Colonic mucosa (tissue), 4 donors: ENCODE data around the gene OR6N2. TPM values are rescaled to one million over a fixed set of nuclear protein-coding genes. Genes with fewer than 3 reads are reported as not detected.

Source experiments
- DNase-seq: peaks from one replicate; pipeline ENCODE4 v3.0.0-alpha.2; 2020
- H3K27ac ChIP-seq: fragments of 200-600 bp; one replicate; pipeline ENCODE4 v1.8.0; 2021
- H3K27me3 ChIP-seq: fragments of 200-600 bp; one replicate; pipeline ENCODE4 v1.8.0; 2021
- H3K36me3 ChIP-seq: fragments of 200-600 bp; one replicate; pipeline ENCODE4 v1.8.0; 2021
- H3K4me1 ChIP-seq: fragments of 200-600 bp; one replicate; pipeline ENCODE4 v1.8.0; 2021; ENCODE audit warnings: mild to moderate bottlenecking
- H3K4me3 ChIP-seq: fragments of 200-600 bp; one replicate; pipeline ENCODE4 v1.8.0; 2021
- H3K9ac ChIP-seq, 2 donors: one replicate each; pipeline ENCODE4 v1.7.0; 2013; ENCODE audit warnings: control low read depth in 2 of 2, low read depth in 2 of 2, low read length in 2 of 2
- H3K9me3 ChIP-seq: fragments of 200-600 bp; one replicate; pipeline ENCODE4 v1.8.0; 2021
- CTCF ChIP-seq: fragments of 200-600 bp; IDR thresholded peaks from one replicate; pipeline ENCODE4 v1.8.0; 2022; ENCODE audit warnings: antibody characterized with exemption, mild to moderate bottlenecking
- intact Hi-C: fragments of 100-400 bp; cut with DNase I; formaldehyde crosslinking; loops from one replicate; pipeline ENCODE4 v1.14.1; 2022
- total RNA-seq, 2 donors: library from RNA; stranded (reverse); fragmentation: NEBNext Ultra II Directional in 1 of 2; extraction: Animal tissue kit (Norgen Biotek cat#: 25700) in 1 of 2; gene quantifications; one replicate each; pipeline ENCODE4 v1.2.1, GENCODE V29; 2021
- donor health status: healthy.
- donor health status: DM: no; HTN: no; CAD: no.
- donor health status: DM: no; HTN: no; CAD: no.

OR6N2 gene
- not detected for total RNA-seq

- DNase-seq, result no peak
- Histone ChIP-seq H3K4me1 (no peaks in the 10 kb centered on the region), H3K9me3 (no peaks in the 10 kb centered on the region), H3K27me3 (no peaks in the 10 kb centered on the region), H3K27ac (no peak within 1 kb of the TSS), H3K9ac (no peak within 1 kb of the TSS), H3K36me3 (no peaks in the 10 kb centered on the region), H3K4me3 (no peak within 1 kb of the TSS)
- intact Hi-C loops, result no loop called here
- TF ChIP-seq CTCF, result no peak
Measured at GRCh38 chr1:158781104-158781503, at the start of gene OR6N2. Gene OR6N2 (minus strand): TSS chr1:158781204. CDS start chr1:158777635, 3,569 bp downstream.

- Histone ChIP-seq H3K4me1 (no peaks in the 10 kb centered on the region), H3K4me3 (no peak overlapping the region), H3K27ac (no peak overlapping the region), H3K27me3 (no peaks in the 10 kb centered on the region), H3K9ac (no peak overlapping the region), H3K36me3 (no peaks in the 10 kb centered on the region), H3K9me3 (peaks cover 7% of the 10 kb centered on the region)
- intact Hi-C loops, result no loop called here
- no peak for DNase-seq
- TF ChIP-seq CTCF, result no peak
Measured at GRCh38 chr1:158830074-158830677, 49.2 kb upstream of the OR6N2 start.

- Histone ChIP-seq H3K27ac (no peak overlapping the region), H3K27me3 (no peaks in the 10 kb centered on the region), H3K36me3 (no peaks in the 10 kb centered on the region), H3K4me1 (no peaks in the 10 kb centered on the region), H3K9me3 (no peaks in the 10 kb centered on the region), H3K4me3 (no peak overlapping the region), H3K9ac (no peak overlapping the region)
- no peak for TF ChIP-seq CTCF
- DNase-seq, result no peak
- intact Hi-C loops, result no loop called here
Measured at GRCh38 chr1:158821723-158822122, 40.7 kb upstream of the OR6N2 start.

- intact Hi-C loops, result no loop called here
- no peak overlapping the region for H3K27ac ChIP-seq
Measured at GRCh38 chr1:158819461-158820443, 38.7 kb upstream of the OR6N2 start.

GRCh38 chr1:158818975-158819431 is 38.0 kb upstream of the OR6N2 start:
- H3K4me1 ChIP-seq, result no peaks in the 10 kb centered on the region
- H3K27ac ChIP-seq, result peak overlapping the region; percentile 27
- no peak overlapping the region for H3K4me3 ChIP-seq
- H3K36me3 ChIP-seq, result no peaks in the 10 kb centered on the region
- intact Hi-C loops, result no loop called here
- no peaks in the 10 kb centered on the region for H3K9me3 ChIP-seq
- no peak for TF ChIP-seq CTCF
- H3K9ac ChIP-seq, result no peak overlapping the region
- DNase-seq, result no peak
- no peaks in the 10 kb centered on the region for H3K27me3 ChIP-seq

More at GRCh38 chr1:158819461-158820443, 38.7 kb upstream of the OR6N2 start:
- H3K27me3 ChIP-seq, result no peaks in the 10 kb centered on the region
- no peak for DNase-seq
- TF ChIP-seq CTCF, result no peak
- no peaks in the 10 kb centered on the region for H3K9me3 ChIP-seq
- no peaks in the 10 kb centered on the region for H3K4me1 ChIP-seq
- no peak overlapping the region for H3K9ac ChIP-seq
- no peak overlapping the region for H3K4me3 ChIP-seq
- H3K36me3 ChIP-seq, result no peaks in the 10 kb centered on the region
